GM10266 (cell line): Measurements from ENCODE around the gene GPR55.

Experiments used
- DNase-seq: peaks from one replicate; pipeline ENCODE4 v3.0.0; 2012; ENCODE audit errors: extremely low spot score
- CTCF ChIP-seq: IDR thresholded peaks from 2 replicates; pipeline ENCODE4 v1.5.1; 2012; ENCODE audit warnings: mild to moderate bottlenecking, low read depth; ENCODE audit not compliant: control insufficient read depth, insufficient read depth; ENCODE audit errors: missing control alignments

The GPR55 gene

GRCh38 chr2:230906471-230907230 lies 18.4 kb downstream of the GPR55 start:
- DNase-seq, result no peak
- TF ChIP-seq CTCF, result no peak

GRCh38 chr2:230905448-230906421 lies 19.3 kb downstream of the GPR55 start:
- TF ChIP-seq CTCF, result no peak
- DNase-seq, result no peak

- no peak for TF ChIP-seq CTCF
- no peak for DNase-seq
Measured at GRCh38 chr2:230904856-230905447, 20.1 kb downstream of the GPR55 start.

- no peak for DNase-seq
- TF ChIP-seq CTCF, result no peak
Measured at GRCh38 chr2:230903231-230904150, 21.6 kb downstream of the GPR55 start.

- peak; percentile 98 for TF ChIP-seq CTCF
- peak; percentile 76 for DNase-seq
Measured at GRCh38 chr2:230902180-230902899, 22.7 kb downstream of the GPR55 start.

GRCh38 chr2:230901006-230901405 lies 24.0 kb downstream of the GPR55 start:
- no peak for DNase-seq

More at GRCh38 chr2:230901006-230901405, 24.0 kb downstream of the GPR55 start:
- no peak for TF ChIP-seq CTCF
